Ascending aorta (tissue), 2 donors: Measurements from ENCODE around the gene TATDN3. TPM values are rescaled to one million over a fixed set of nuclear protein-coding genes. Genes with fewer than 3 reads are reported as not detected.

ENCODE experiments used
- DNase-seq, 2 donors: peaks; one replicate each; pipeline ENCODE4 v3.0.0-alpha.2; 2019; ENCODE audit warnings: low spot score in 2 of 2
- H3K27ac ChIP-seq, 2 donors: fragments of 200-600 bp; sonication (generic); one replicate each; pipeline ENCODE4 v1.5.1; 2016 to 2017; ENCODE audit warnings: mild to moderate bottlenecking in 1 of 2
- H3K27me3 ChIP-seq: fragments of 200-600 bp; sonication (generic); one replicate; pipeline ENCODE4 v1.5.1; 2017
- H3K36me3 ChIP-seq, 2 donors: fragments of 200-600 bp; sonication (generic); one replicate each; pipeline ENCODE4 v1.5.1; 2016
- H3K4me1 ChIP-seq, 2 donors: fragments of 200-600 bp; sonication (generic); one replicate each; pipeline ENCODE4 v1.5.1; 2016 to 2017; ENCODE audit warnings: mild to moderate bottlenecking in 1 of 2
- H3K4me3 ChIP-seq, 2 donors: fragments of 200-600 bp; sonication (generic); one replicate each; pipeline ENCODE4 v1.5.1; 2016 to 2017; ENCODE audit warnings: mild to moderate bottlenecking in 1 of 2
- H3K9me3 ChIP-seq, 2 donors: fragments of 200-600 bp; sonication (generic); one replicate each; pipeline ENCODE4 v1.5.1; 2016
- CTCF ChIP-seq, 3 experiments: fragments of 200-600 bp in 2 of 3; fragments of 450-650 bp in 1 of 3; sonication (generic) in 2 of 3; IDR thresholded peaks; one replicate each; pipeline ENCODE4 v1.5.1; 2016 to 2019; ENCODE audit warnings: antibody characterized with exemption in 3 of 3, mild to moderate bottlenecking in 1 of 3, moderate library complexity in 1 of 3
- intact Hi-C: fragments of 100-400 bp; cut with DNase I; formaldehyde crosslinking; loops from one replicate; pipeline ENCODE4 v1.15.1; 2023
- total RNA-seq: library from RNA; depleted of rRNA; stranded (reverse); fragments of >200 nt; gene quantifications from one replicate; pipeline ENCODE4 v1.1.0, GENCODE V29; 2016

The TATDN3 gene
- 2.7 TPM for total RNA-seq

DNA sequence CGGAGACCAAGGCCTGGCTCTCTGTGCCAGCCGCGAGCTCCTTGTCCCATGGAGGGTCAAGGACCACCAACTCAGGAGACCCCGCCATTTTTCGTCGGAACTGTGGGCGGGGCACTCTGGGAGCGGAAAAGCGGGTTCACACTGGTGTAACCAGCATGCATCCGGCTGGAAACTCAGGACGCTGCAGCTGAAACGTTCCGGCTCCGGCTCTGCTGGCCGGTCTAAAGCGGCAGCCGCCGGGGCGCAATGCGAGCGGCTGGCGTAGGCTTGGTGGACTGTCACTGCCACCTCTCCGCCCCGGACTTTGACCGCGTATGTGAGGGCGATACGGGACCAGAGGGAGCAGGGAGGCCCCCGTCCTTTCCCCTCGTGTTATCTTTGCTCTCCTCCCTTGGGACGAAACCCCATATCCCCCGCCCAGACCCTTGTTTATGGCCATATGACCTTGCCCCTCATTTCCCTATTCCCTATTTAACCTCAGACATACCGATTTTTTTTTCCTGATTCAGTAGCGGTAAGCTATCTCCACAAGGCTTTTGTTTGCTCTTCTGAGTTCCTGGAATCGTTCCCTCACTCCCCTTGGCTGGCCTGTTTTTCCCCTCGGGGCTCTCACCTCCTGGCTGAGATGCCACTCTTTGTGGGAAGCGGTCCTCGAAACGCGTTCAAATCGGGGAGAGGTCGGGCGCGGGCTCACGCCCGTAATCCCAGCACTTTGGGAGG, at the start of gene TATDN3, which contains the start of gene NSL1:
Gene TATDN3, plus strand, starts transcription at position 219 of the 720 bp plus-strand sequence. Its CDS starts 28 bp downstream, at position 247.
Gene NSL1, minus strand, starts transcription at position 102 of the 720 bp plus-strand sequence. Its CDS starts 14 bp downstream, at position 88.
- Histone ChIP-seq H3K27me3 (no peaks in the 10 kb centered on the region), H3K27ac (peak within 1 kb of the TSS; percentile 89 to 93), H3K36me3 (peaks cover 4% of the 10 kb centered on the region in 2 donors), H3K4me3 (peak within 1 kb of the TSS; percentile 71 to 94), H3K4me1 (peaks cover 0 to 17% of the 10 kb centered on the region in 2 donors), H3K9me3 (no peaks in the 10 kb centered on the region)
- DNase-seq, result peak; percentile 45 to 92
- no peak for TF ChIP-seq CTCF (IDR thresholded peaks at IDR 0.05)
- intact Hi-C loops, result loop anchor here (1.0 to 5.0 kb wide), 5 partner anchors 66 to 720 kb away; partner anchors contain the start of genes ANGEL2, FLVCR1 and RPS6KC1

GRCh38 chr1:212743901-212744475, 47.7 kb upstream of the TATDN3 start:
- Histone ChIP-seq H3K36me3 (no peaks in the 10 kb centered on the region), H3K4me3 (no peak overlapping the region), H3K27ac (no peak overlapping the region), H3K9me3 (no peaks in the 10 kb centered on the region), H3K4me1 (no peaks in the 10 kb centered on the region), H3K27me3 (no peaks in the 10 kb centered on the region)
- DNase-seq, result no peak
- intact Hi-C loops, result no loop called here
- no peak for TF ChIP-seq CTCF (IDR thresholded peaks at IDR 0.05)

DNA sequence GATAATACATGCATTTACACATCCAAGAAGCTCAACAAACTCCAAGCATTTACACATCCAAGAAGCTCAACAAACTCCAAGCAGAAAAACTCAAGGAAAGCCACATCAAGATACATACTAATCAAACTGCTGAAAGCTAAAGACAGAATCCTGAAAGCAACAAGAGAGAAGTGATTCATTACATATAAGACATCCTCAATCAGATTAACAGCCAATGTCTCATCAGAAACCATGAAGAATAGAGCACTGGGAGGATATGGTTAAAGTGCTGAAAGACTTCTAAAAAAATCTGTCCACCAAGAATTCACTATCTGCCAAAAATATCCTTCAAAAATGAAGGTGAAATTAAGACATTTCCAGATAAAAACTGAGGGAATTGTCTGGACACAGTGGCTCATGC, 46.4 kb upstream of the TATDN3 start:
- TF ChIP-seq CTCF (IDR thresholded peaks at IDR 0.05), result no peak
- Histone ChIP-seq H3K4me1 (peaks cover 2 to 3% of the 10 kb centered on the region in 2 donors), H3K27me3 (no peaks in the 10 kb centered on the region), H3K9me3 (no peaks in the 10 kb centered on the region), H3K36me3 (no peaks in the 10 kb centered on the region), H3K4me3 (no peak overlapping the region), H3K27ac (no peak overlapping the region)
- DNase-seq, result no peak
- intact Hi-C loops, result no loop called here

- intact Hi-C loops, result no loop called here
- Histone ChIP-seq H3K27me3 (no peaks in the 10 kb centered on the region), H3K27ac (no peak overlapping the region), H3K36me3 (no peaks in the 10 kb centered on the region), H3K9me3 (no peaks in the 10 kb centered on the region), H3K4me1 (peaks cover 2 to 3% of the 10 kb centered on the region in 2 donors), H3K4me3 (no peak overlapping the region)
- TF ChIP-seq CTCF (IDR thresholded peaks at IDR 0.05), result no peak
- DNase-seq, result no peak
Measured at GRCh38 chr1:212746546-212746945, 45.1 kb upstream of the TATDN3 start.

- no peak for DNase-seq
- H3K36me3 ChIP-seq, result no peaks in the 10 kb centered on the region
Measured at GRCh38 chr1:212749821-212750535, 41.7 kb upstream of the TATDN3 start.

More at GRCh38 chr1:212749821-212750535, 41.7 kb upstream of the TATDN3 start:
- Histone ChIP-seq H3K9me3 (no peaks in the 10 kb centered on the region), H3K4me1 (peaks cover 2 to 5% of the 10 kb centered on the region in 2 donors), H3K27ac (no peak overlapping the region), H3K4me3 (no peak overlapping the region), H3K27me3 (no peaks in the 10 kb centered on the region)
- peak; percentile 27 to 63 (median 61) for TF ChIP-seq CTCF (IDR thresholded peaks at IDR 0.05)
- intact Hi-C loops, result no loop called here
